Effector memory CD8-positive, alpha-beta T cell (primary cell): ENCODE results near the gene TSBP1.

Experiments
- ATAC-seq: fragments of 150-1000 bp; cut with Tn5 transposase; replicated peaks from 2 replicates; pipeline ENCODE4 v1.10.0; 2021; ENCODE audit warnings: mild to moderate bottlenecking, moderate library complexity
- DNase-seq, 3 experiments: peaks; one replicate each; pipeline ENCODE4 v3.0.0; 2021
- H3K27ac Mint-ChIP-seq, 2 donors: one replicate each; pipeline ENCODE4 v1.8.0; 2022; ENCODE audit warnings: mild to moderate bottlenecking in 2 of 2, mixed read lengths in 2 of 2, moderate library complexity in 2 of 2
- H3K27me3 Mint-ChIP-seq, 2 donors: one replicate each; pipeline ENCODE4 v1.8.0; 2022; ENCODE audit warnings: mixed read lengths in 2 of 2
- H3K36me3 Mint-ChIP-seq: one replicate; pipeline ENCODE4 v1.8.0; 2022; ENCODE audit warnings: mild to moderate bottlenecking, moderate library complexity, mixed read lengths; ENCODE audit not compliant: insufficient read depth
- H3K4me1 Mint-ChIP-seq, 2 donors: one replicate each; pipeline ENCODE4 v1.8.0; 2022; ENCODE audit warnings: low read depth in 2 of 2, mixed read lengths in 2 of 2
- H3K4me3 Mint-ChIP-seq, 2 donors: one replicate each; pipeline ENCODE4 v1.8.0; 2022; ENCODE audit warnings: mild to moderate bottlenecking in 2 of 2, mixed read lengths in 2 of 2, moderate library complexity in 2 of 2
- H3K9me3 Mint-ChIP-seq, 2 donors: one replicate each; pipeline ENCODE4 v1.8.0; 2022; ENCODE audit warnings: mixed read lengths in 2 of 2
- total RNA-seq, 9 experiments: gene quantifications; one replicate each; lab custom pipeline; 2026; lab: John Stamatoyannopoulos, UW

The TSBP1 gene, protein sequence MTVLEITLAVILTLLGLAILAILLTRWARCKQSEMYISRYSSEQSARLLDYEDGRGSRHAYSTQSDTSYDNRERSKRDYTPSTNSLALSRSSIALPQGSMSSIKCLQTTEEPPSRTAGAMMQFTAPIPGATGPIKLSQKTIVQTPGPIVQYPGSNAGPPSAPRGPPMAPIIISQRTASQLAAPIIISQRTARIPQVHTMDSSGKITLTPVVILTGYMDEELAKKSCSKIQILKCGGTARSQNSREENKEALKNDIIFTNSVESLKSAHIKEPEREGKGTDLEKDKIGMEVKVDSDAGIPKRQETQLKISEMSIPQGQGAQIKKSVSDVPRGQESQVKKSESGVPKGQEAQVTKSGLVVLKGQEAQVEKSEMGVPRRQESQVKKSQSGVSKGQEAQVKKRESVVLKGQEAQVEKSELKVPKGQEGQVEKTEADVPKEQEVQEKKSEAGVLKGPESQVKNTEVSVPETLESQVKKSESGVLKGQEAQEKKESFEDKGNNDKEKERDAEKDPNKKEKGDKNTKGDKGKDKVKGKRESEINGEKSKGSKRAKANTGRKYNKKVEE
- 0 to 0.10 (median 0) reads per million in 9 experiments for total RNA-seq

DNA sequence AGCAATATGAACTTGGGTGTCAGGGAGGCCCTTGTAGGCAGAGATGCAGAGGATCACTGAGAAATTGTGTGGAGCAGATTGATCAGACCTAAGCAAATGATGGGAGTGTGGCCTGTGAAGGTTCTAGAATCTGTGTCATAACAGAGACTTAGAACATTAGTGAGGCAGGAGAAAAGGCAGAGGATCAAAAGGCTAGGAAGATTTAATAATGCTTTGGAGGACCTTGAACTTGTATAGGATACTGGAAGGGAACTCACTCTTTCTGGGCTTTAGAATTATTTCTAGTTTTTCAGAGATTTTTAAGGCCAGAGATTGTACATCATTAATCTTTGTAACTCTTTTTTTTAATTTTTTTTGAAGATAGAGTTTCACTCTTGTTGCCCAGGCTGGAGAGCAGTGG, at the start of gene TSBP1:
TSBP1 (minus strand) TSS at position 101 of the 400 bp plus-strand sequence. CDS start 197 bp downstream, outside the sequence.
- H3K27me3 Mint-ChIP-seq, result peaks cover 55 to 62% of the 10 kb centered on the region in 2 donors
- DNase-seq, result no peak
- ATAC-seq, result no peak
- H3K4me1 Mint-ChIP-seq, result no peaks in the 10 kb centered on the region
- H3K9me3 Mint-ChIP-seq, result no peaks in the 10 kb centered on the region
- no peak within 1 kb of the TSS for H3K4me3 Mint-ChIP-seq
- H3K36me3 Mint-ChIP-seq, result peaks cover 5% of the 10 kb centered on the region
- H3K27ac Mint-ChIP-seq, result no peak within 1 kb of the TSS

GRCh38 chr6:32416036-32416435, 44.3 kb upstream of the TSBP1 start:
- H3K9me3 Mint-ChIP-seq, result no peaks in the 10 kb centered on the region
- H3K4me1 Mint-ChIP-seq, result peaks cover 5 to 11% of the 10 kb centered on the region in 2 donors
- H3K27ac Mint-ChIP-seq, result no peak overlapping the region
- DNase-seq (no peak), ATAC-seq (no peak)
- H3K36me3 Mint-ChIP-seq, result no peaks in the 10 kb centered on the region
- no peak overlapping the region for H3K4me3 Mint-ChIP-seq
- peaks cover 64 to 82% of the 10 kb centered on the region in 2 donors for H3K27me3 Mint-ChIP-seq

DNA sequence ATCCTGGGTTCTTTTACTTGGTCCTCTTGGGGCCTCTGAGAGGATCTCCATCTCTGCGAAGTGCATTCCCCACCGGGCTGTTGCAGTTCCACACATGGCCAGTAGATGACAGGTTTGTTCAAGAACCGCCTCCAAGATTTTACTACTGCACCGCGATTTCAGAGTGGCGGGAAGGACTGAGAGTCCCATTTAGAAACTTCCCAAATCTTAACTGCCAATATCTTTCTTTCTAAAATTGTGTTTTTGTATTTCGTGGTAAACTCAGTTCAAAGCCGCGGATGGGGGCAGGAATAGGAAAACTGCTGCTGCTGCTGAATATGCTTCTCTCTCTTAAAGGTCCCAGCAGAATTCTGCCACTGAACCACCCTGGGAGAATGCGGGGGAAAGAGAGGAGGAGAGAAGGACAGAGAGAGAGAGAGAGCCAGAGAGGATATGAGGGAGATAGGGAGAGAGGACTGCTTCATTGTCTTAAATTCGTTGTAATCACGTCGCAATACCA, 43.9 kb upstream of the TSBP1 start:
- peak; percentile 70 for ATAC-seq
- H3K4me1 Mint-ChIP-seq, result peaks cover 5 to 11% of the 10 kb centered on the region in 2 donors
- no peaks in the 10 kb centered on the region for H3K9me3 Mint-ChIP-seq
- DNase-seq, result peak; percentile 66 to 83 (median 73)
- H3K36me3 Mint-ChIP-seq, result no peaks in the 10 kb centered on the region
- H3K4me3 Mint-ChIP-seq, result no peak overlapping the region
- H3K27me3 Mint-ChIP-seq, result peaks cover 67 to 80% of the 10 kb centered on the region in 2 donors
- H3K27ac Mint-ChIP-seq, result no peak overlapping the region

- H3K27me3 Mint-ChIP-seq, result peaks cover 57 to 69% of the 10 kb centered on the region in 2 donors
- no peaks in the 10 kb centered on the region for H3K36me3 Mint-ChIP-seq
Observed at GRCh38 chr6:32413427-32414047, 41.8 kb upstream of the TSBP1 start.

DNA sequence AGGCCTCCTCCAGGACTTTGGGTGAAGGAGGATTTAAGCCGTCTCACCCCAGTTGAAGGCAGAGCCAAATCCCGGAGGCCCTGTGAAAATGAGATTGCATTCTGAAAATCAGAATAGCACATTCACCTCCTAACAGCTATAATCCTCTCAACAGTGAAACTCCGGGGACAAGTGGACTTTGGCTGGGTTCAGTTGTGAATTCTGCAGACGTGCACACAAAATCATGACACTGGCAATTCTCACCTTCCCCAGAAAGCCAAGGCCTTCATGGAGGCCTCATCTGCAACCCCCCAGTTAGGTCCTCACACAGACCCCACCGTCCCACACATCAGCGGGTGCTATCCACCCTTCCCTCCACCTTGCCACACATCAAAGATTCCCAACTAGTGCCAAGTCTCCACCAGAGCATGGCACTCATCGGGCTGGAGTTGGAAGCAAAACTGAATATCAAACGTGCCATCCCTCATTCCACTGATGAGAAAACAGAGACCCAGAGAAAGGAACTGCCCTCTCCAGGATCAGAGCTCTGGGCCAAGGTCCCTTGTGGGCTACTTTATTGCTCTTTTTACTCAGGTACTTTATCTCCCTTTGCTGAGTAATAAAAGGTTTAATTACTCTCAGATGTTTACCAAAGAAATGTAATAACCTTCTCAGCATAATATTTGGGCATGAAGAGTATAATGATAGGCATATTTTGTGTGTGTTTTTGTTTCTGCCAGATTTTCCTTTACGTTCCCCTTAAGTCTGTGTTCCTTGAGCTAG, 40.0 kb upstream of the TSBP1 start:
- H3K27me3 Mint-ChIP-seq, result peaks cover 67 to 77% of the 10 kb centered on the region in 2 donors
- H3K4me1 Mint-ChIP-seq, result peaks cover 5 to 11% of the 10 kb centered on the region in 2 donors
- no peak overlapping the region for H3K4me3 Mint-ChIP-seq
- no peak overlapping the region for H3K27ac Mint-ChIP-seq
- ATAC-seq, result no peak
- no peak for DNase-seq
- H3K9me3 Mint-ChIP-seq, result no peaks in the 10 kb centered on the region
- H3K36me3 Mint-ChIP-seq, result no peaks in the 10 kb centered on the region

More at GRCh38 chr6:32413427-32414047, 41.8 kb upstream of the TSBP1 start:
- Mint-ChIP-seq H3K4me1 (peaks cover 5 to 11% of the 10 kb centered on the region in 2 donors), H3K9me3 (no peaks in the 10 kb centered on the region), H3K4me3 (no peak overlapping the region), H3K27ac (no peak overlapping the region)
- DNase-seq (peak; percentile 80 to 82 (median 82)), ATAC-seq (peak; percentile 94)

- Mint-ChIP-seq H3K27ac (no peak overlapping the region), H3K9me3 (no peaks in the 10 kb centered on the region), H3K4me3 (no peak overlapping the region), H3K27me3 (peaks cover 74 to 82% of the 10 kb centered on the region in 2 donors), H3K4me1 (peaks cover 5 to 11% of the 10 kb centered on the region in 2 donors), H3K36me3 (no peaks in the 10 kb centered on the region)
- DNase-seq (no peak), ATAC-seq (no peak)
Observed at GRCh38 chr6:32410906-32411305, 39.2 kb upstream of the TSBP1 start.

GRCh38 chr6:32406857-32407256, 35.2 kb upstream of the TSBP1 start, which contains the start of gene BTNL2:
BTNL2 (minus strand) TSS chr6:32407181; CDS start chr6:32407123, 58 bp downstream.
- H3K9me3 Mint-ChIP-seq, result no peaks in the 10 kb centered on the region
- ATAC-seq (no peak), DNase-seq (no peak)
- no peaks in the 10 kb centered on the region for H3K4me1 Mint-ChIP-seq
- peaks cover 68 to 79% of the 10 kb centered on the region in 2 donors for H3K27me3 Mint-ChIP-seq
- no peak within 1 kb of the TSS for H3K4me3 Mint-ChIP-seq
- no peak within 1 kb of the TSS for H3K27ac Mint-ChIP-seq
- no peaks in the 10 kb centered on the region for H3K36me3 Mint-ChIP-seq

GRCh38 chr6:32406197-32406596, 34.5 kb upstream of the TSBP1 start:
- Mint-ChIP-seq H3K27ac (no peak overlapping the region), H3K4me1 (no peaks in the 10 kb centered on the region), H3K36me3 (no peaks in the 10 kb centered on the region), H3K9me3 (no peaks in the 10 kb centered on the region), H3K4me3 (no peak overlapping the region), H3K27me3 (peaks cover 67 to 79% of the 10 kb centered on the region in 2 donors)
- no peak for DNase-seq
- ATAC-seq, result no peak

DNA sequence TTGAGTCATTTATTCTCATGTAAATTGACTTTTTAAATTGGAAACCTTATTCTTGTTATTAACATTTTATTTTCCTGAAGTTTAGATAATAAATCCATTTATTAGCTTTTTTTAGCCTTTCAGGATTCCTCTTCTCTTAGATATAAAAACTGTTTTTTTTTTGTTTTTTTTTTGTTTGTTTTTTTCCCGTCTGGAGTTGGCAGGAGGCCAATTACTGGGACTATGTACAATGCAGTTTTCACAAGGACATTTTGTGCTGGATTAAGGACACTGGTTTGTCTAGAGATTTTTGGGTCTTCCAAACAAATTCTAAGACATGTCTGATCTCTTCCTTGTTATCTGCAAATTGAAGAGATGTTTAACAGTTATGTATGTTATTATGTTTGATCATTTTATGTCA, 34.0 kb upstream of the TSBP1 start:
- H3K27me3 Mint-ChIP-seq, result peaks cover 63 to 78% of the 10 kb centered on the region in 2 donors
- H3K4me1 Mint-ChIP-seq, result no peaks in the 10 kb centered on the region
- H3K4me3 Mint-ChIP-seq, result no peak overlapping the region
- no peaks in the 10 kb centered on the region for H3K9me3 Mint-ChIP-seq
- H3K27ac Mint-ChIP-seq, result no peak overlapping the region
- H3K36me3 Mint-ChIP-seq, result no peaks in the 10 kb centered on the region
- ATAC-seq, result no peak
- DNase-seq, result no peak

GRCh38 chr6:32402812-32403211, 31.1 kb upstream of the TSBP1 start:
- H3K36me3 Mint-ChIP-seq, result no peaks in the 10 kb centered on the region

DNA sequence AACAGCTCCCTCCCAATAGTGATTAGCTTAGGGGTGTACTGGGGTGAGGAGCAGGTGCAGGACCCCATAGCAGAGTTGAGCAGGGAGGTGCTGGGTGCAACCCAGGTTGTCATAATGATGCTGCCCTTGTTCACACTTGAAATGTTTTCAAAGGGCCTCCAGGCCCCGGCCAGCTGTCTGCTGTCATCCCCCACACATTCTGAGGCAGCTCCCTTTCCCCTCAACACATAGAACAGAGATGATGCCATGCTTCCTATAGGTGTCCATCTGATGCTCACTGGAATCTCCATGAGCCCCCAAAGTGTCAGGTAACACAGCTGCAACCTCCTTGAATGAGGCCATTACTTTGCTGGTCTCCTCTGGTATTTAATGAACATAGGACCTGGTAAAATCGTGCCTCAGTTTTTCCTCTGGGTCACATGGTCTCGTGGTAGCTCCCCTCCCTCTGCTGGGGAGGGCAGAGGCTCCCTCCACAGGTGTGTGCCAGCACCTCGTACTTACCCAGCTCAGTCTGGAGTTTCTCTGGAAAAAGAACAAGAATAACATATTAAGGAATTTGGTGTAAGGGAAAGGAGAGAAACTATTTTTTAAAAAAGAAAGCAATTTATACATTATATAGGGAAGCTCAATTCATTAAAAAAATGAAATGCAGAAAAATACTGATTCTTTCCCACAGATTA, 29.7 kb upstream of the TSBP1 start:
- Mint-ChIP-seq H3K4me1 (no peaks in the 10 kb centered on the region), H3K27me3 (peaks cover 54 to 70% of the 10 kb centered on the region in 2 donors), H3K4me3 (no peak overlapping the region), H3K9me3 (no peaks in the 10 kb centered on the region), H3K27ac (no peak overlapping the region), H3K36me3 (no peaks in the 10 kb centered on the region)
- ATAC-seq, result no peak
- DNase-seq, result no peak

More at GRCh38 chr6:32402812-32403211, 31.1 kb upstream of the TSBP1 start:
- DNase-seq (no peak), ATAC-seq (no peak)
- no peaks in the 10 kb centered on the region for H3K4me1 Mint-ChIP-seq
- peaks cover 67 to 83% of the 10 kb centered on the region in 2 donors for H3K27me3 Mint-ChIP-seq
- no peak overlapping the region for H3K27ac Mint-ChIP-seq
- no peak overlapping the region for H3K4me3 Mint-ChIP-seq
- H3K9me3 Mint-ChIP-seq, result no peaks in the 10 kb centered on the region

DNA sequence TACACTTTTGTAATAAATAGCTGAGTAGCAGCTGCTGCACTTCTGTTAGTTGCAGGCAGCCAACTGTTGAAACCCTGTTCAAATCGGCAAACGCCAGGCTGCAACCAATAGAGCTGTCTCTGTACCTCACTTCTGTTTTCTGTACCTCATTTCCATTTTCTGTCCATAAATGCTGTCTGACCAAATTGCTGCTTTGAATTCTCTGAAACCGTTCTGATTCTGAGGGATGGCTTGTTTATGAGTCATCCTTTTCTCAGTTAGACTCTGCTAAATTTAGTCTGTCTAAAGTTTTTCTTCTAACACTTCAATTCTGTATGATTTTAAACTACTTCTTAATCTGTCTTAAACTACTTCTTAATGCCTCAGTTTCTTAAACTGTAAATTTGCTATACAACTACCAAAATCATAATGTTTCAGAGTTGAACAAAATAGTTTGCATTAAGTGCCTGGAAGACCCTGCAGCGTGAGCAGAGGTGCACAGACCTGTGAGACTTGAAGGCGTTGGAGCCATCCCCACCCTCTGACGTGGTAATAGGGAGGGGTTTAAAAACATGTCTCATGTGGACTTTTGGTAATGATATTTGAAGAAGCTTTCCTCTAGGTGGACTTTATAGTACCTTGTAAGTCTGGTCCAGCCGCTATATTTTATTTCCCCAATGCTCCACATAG, 25.7 kb upstream of the TSBP1 start:
- H3K4me3 Mint-ChIP-seq, result no peak overlapping the region
- ATAC-seq, result no peak

More for the DNA sequence above, 25.7 kb upstream of the TSBP1 start:
- no peak for DNase-seq
- no peaks in the 10 kb centered on the region for H3K36me3 Mint-ChIP-seq
- no peaks in the 10 kb centered on the region for H3K4me1 Mint-ChIP-seq
- H3K9me3 Mint-ChIP-seq, result no peaks in the 10 kb centered on the region
- H3K27me3 Mint-ChIP-seq, result peaks cover 48 to 70% of the 10 kb centered on the region in 2 donors
- H3K27ac Mint-ChIP-seq, result no peak overlapping the region
